H9 (cell line): ENCODE measurements around the gene PDIA6. TPM values are rescaled to one million over a fixed set of nuclear protein-coding genes. Genes with fewer than 3 reads are reported as not detected.

Experiments used
- DNase-seq: peaks from one replicate; pipeline ENCODE4 v3.0.0-alpha.2; 2017
- H2AFZ ChIP-seq: one replicate; pipeline ENCODE4 v1.6.1; 2013; ENCODE audit warnings: mild to moderate bottlenecking, low read length, control low read depth, moderate library complexity
- H2AK5ac ChIP-seq: 2 replicates; pipeline ENCODE4 v1.6.1; 2013; ENCODE audit warnings: low read length, control low read depth, mixed read lengths; ENCODE audit not compliant: insufficient read length
- H2BK120ac ChIP-seq: one replicate; pipeline ENCODE4 v1.6.1; 2013; ENCODE audit warnings: low read depth, mild to moderate bottlenecking, low read length, control low read depth, inconsistent platforms; ENCODE audit not compliant: poor library complexity, severe bottlenecking
- H2BK12ac ChIP-seq: 2 replicates; pipeline ENCODE4 v1.6.1; 2013; ENCODE audit warnings: low read length, control low read depth, mixed read lengths, low read depth; ENCODE audit not compliant: insufficient read length
- H2BK15ac ChIP-seq: 2 replicates; pipeline ENCODE4 v1.6.1; 2013; ENCODE audit warnings: low read depth, low read length, control low read depth
- H2BK20ac ChIP-seq: one replicate; pipeline ENCODE4 v1.6.1; 2013; ENCODE audit warnings: low read depth, mild to moderate bottlenecking, low read length, control low read depth, inconsistent platforms; ENCODE audit not compliant: poor library complexity, severe bottlenecking
- H2BK5ac ChIP-seq: 2 replicates; pipeline ENCODE4 v1.6.1; 2013; ENCODE audit warnings: low read length, control low read depth, mixed read lengths; ENCODE audit not compliant: insufficient read length
- H3K14ac ChIP-seq: 2 replicates; pipeline ENCODE4 v1.6.1; 2013; ENCODE audit warnings: low read length, control low read depth; ENCODE audit not compliant: insufficient read depth
- H3K18ac ChIP-seq: 2 replicates; pipeline ENCODE4 v1.6.1; 2013; ENCODE audit warnings: low read depth, mild to moderate bottlenecking, mixed read lengths, low read length, control low read depth; ENCODE audit not compliant: insufficient read length
- H3K23ac ChIP-seq: 2 replicates; pipeline ENCODE4 v1.6.1; 2013; ENCODE audit warnings: low read length, control low read depth, mixed read lengths, low read depth; ENCODE audit not compliant: insufficient read length
- H3K23me2 ChIP-seq: 2 replicates; pipeline ENCODE4 v1.6.1; 2013; ENCODE audit warnings: low read depth, mild to moderate bottlenecking, mixed read lengths, low read length, control low read depth; ENCODE audit not compliant: insufficient read length, poor library complexity, severe bottlenecking
- H3K27ac ChIP-seq: 2 replicates; pipeline ENCODE4 v1.5.1; 2013; ENCODE audit warnings: low read length, control low read depth, mixed read lengths, low read depth; ENCODE audit not compliant: insufficient read length
- H3K27me3 ChIP-seq: 2 replicates; pipeline ENCODE4 v1.6.1; 2013; ENCODE audit warnings: low read length, control low read depth, inconsistent platforms; ENCODE audit not compliant: insufficient read depth
- H3K4ac ChIP-seq: 2 replicates; pipeline ENCODE4 v1.6.1; 2013; ENCODE audit warnings: low read depth, mild to moderate bottlenecking, control low read depth, inconsistent platforms, low read length, moderate library complexity
- H3K4me1 ChIP-seq: 2 replicates; pipeline ENCODE4 v1.6.1; 2013; ENCODE audit warnings: low read length, control low read depth, inconsistent platforms; ENCODE audit not compliant: insufficient read depth
- H3K4me2 ChIP-seq: 2 replicates; pipeline ENCODE4 v1.6.1; 2013; ENCODE audit warnings: low read length, control low read depth, mixed read lengths; ENCODE audit not compliant: insufficient read length, insufficient read depth
- H3K56ac ChIP-seq: 2 replicates; pipeline ENCODE4 v1.6.1; 2013; ENCODE audit warnings: low read depth, mild to moderate bottlenecking, mixed read lengths, low read length, control low read depth; ENCODE audit not compliant: insufficient read length
- H3K79me1 ChIP-seq: 2 replicates; pipeline ENCODE4 v1.6.1; 2013; ENCODE audit warnings: low read depth, mild to moderate bottlenecking, moderate library complexity, low read length, control low read depth, inconsistent platforms; ENCODE audit not compliant: insufficient read depth, poor library complexity, severe bottlenecking
- H3K79me2 ChIP-seq: 2 replicates; pipeline ENCODE4 v1.6.1; 2013; ENCODE audit warnings: low read length, control low read depth, inconsistent platforms; ENCODE audit not compliant: insufficient read depth
- H3K9ac ChIP-seq: 2 replicates; pipeline ENCODE4 v1.6.1; 2013; ENCODE audit warnings: low read length, control low read depth, mixed read lengths; ENCODE audit not compliant: insufficient read length; ENCODE audit errors: extremely low read depth
- H3K9me3 ChIP-seq: one replicate; pipeline ENCODE4 v1.6.1; 2013; ENCODE audit warnings: low read depth, low read length, inconsistent platforms; ENCODE audit not compliant: control insufficient read depth
- H3T11ph ChIP-seq: one replicate; pipeline ENCODE4 v1.6.1; 2013; ENCODE audit warnings: mild to moderate bottlenecking, low read length, control low read depth, inconsistent platforms
- H4K20me1 ChIP-seq: one replicate; pipeline ENCODE4 v1.6.1; 2013; ENCODE audit not compliant: control insufficient read depth, insufficient read length, insufficient read depth
- H4K5ac ChIP-seq: 2 replicates; pipeline ENCODE4 v1.6.1; 2013; ENCODE audit warnings: low read depth, mild to moderate bottlenecking, mixed read lengths, low read length, control low read depth; ENCODE audit not compliant: insufficient read length
- H4K8ac ChIP-seq: replicated peaks from 2 replicates; pipeline ENCODE4 v1.6.1; 2013; ENCODE audit warnings: low read length, control low read depth, mixed read lengths, low read depth; ENCODE audit not compliant: insufficient read length
- H4K91ac ChIP-seq: 2 replicates; pipeline ENCODE4 v1.6.1; 2013; ENCODE audit warnings: low read depth, mild to moderate bottlenecking, moderate library complexity, mixed read lengths, low read length, control low read depth; ENCODE audit not compliant: insufficient read length
- H3K27ac Mint-ChIP-seq, 3 experiments: 2 replicates in 2 of 3; 3 replicates in 1 of 3; pipeline ENCODE4 v1.8.0; 2020 to 2021; ENCODE audit warnings: mixed read lengths in 3 of 3, mild to moderate bottlenecking in 1 of 3, moderate library complexity in 1 of 3
- H3K27me3 Mint-ChIP-seq: 2 replicates; pipeline ENCODE4 v1.8.0; 2021; ENCODE audit warnings: low read depth, mild to moderate bottlenecking, moderate library complexity, mixed read lengths
- H3K36me3 Mint-ChIP-seq, 3 experiments: 2 replicates in 2 of 3; 3 replicates in 1 of 3; pipeline ENCODE4 v1.8.0; 2020 to 2021; ENCODE audit warnings: low read depth in 3 of 3, mixed read lengths in 3 of 3; ENCODE audit not compliant: insufficient read depth in 1 of 3
- H3K4me1 Mint-ChIP-seq, 2 experiments: 2 replicates each; pipeline ENCODE4 v1.8.0; 2020; ENCODE audit warnings: mixed read lengths in 2 of 2
- H3K4me3 Mint-ChIP-seq, 2 experiments: 2 replicates in 1 of 2; 3 replicates in 1 of 2; pipeline ENCODE4 v1.8.0; 2020 to 2021; ENCODE audit warnings: mild to moderate bottlenecking in 2 of 2, mixed read lengths in 2 of 2, moderate library complexity in 1 of 2
- H3K9me3 Mint-ChIP-seq, 2 experiments: 2 replicates in 1 of 2; 3 replicates in 1 of 2; pipeline ENCODE4 v1.8.0; 2020; ENCODE audit warnings: mild to moderate bottlenecking in 2 of 2, mixed read lengths in 2 of 2, moderate library complexity in 1 of 2
- WGBS: extraction: QIAGEN DNeasy Blood & Tissue Kit; methylation state at CpG from one replicate; pipeline ENCODE4 v1.1.7; 2013; ENCODE audit warnings: missing lambda C conversion rate, low lambda C conversion rate, mixed read lengths; ENCODE audit not compliant: insufficient read length; ENCODE audit errors: extremely low coverage; 5-methylcytosine and 5-hydroxymethylcytosine counted together
- total RNA-seq: library from RNA; stranded (reverse); gene quantifications from 2 replicates; pipeline ENCODE4 v1.2.1, GENCODE V29; 2021
- TF ChIP-seq, protein P1 (sequence below): fragments of 200-600 bp; sonication (generic); conservative IDR thresholded peaks from 3 replicates; pipeline ENCODE4 v1.8.0; 2021; ENCODE audit warnings: antibody characterized with exemption, mild to moderate bottlenecking

PDIA6 gene
- total RNA-seq, 1 experiment from 2014 or later = 301 TPM

DNA sequence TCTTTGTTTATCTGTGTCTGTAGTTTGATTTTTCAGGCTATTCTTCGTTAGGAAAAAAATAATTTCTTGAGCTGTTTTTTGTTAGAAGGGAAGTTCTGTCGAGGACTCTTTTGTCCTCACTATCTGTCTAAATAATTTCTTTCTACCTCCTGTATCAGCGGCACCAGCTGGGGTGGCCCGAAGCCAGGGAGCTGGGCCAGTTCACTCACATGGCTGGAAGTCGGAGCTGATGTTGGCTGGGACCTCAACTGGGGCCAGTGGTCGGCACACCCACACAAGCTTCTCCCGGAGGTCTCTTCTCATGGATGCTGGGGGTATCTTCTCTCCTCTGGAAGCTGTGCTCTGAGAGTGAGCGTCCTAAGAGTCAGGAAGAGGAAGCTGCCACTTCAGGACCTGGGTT lies 8.0 kb upstream of the PDIA6 start:
- no peaks in the 10 kb centered on the region for H3K27me3 ChIP-seq
- H4K5ac ChIP-seq = no peak overlapping the region
- no peak overlapping the region for H3K27ac Mint-ChIP-seq
- no peaks in the 10 kb centered on the region for H3K4me1 ChIP-seq
- no peak overlapping the region for H3K4me3 Mint-ChIP-seq
- no peak overlapping the region for H2AFZ ChIP-seq
- H3K23me2 ChIP-seq = no peaks in the 10 kb centered on the region
- H3K9ac ChIP-seq = no peak overlapping the region
- no peak for DNase-seq
- no CpG with 5 or more reads among the region's 8 CpGs for WGBS
- no peak overlapping the region for H3T11ph ChIP-seq
- no peaks in the 10 kb centered on the region for H3K79me2 ChIP-seq
- no peak overlapping the region for H2BK5ac ChIP-seq
- no peak overlapping the region for H2BK20ac ChIP-seq
- peaks cover 2 to 7% of the 10 kb centered on the region in 2 experiments for H3K4me1 Mint-ChIP-seq
- H3K4ac ChIP-seq = no peak overlapping the region
- no peak overlapping the region for H2BK120ac ChIP-seq
- no peaks in the 10 kb centered on the region for H3K9me3 Mint-ChIP-seq
- peaks cover 6% of the 10 kb centered on the region for H3K27me3 Mint-ChIP-seq
- no peak overlapping the region for H4K91ac ChIP-seq
- no peaks in the 10 kb centered on the region for H4K20me1 ChIP-seq
- no peak overlapping the region for H3K18ac ChIP-seq
- no peak overlapping the region for H3K56ac ChIP-seq
- no peak overlapping the region for H3K27ac ChIP-seq
- H2BK12ac ChIP-seq = no peak overlapping the region
- H3K4me2 ChIP-seq = no peak overlapping the region
- no peak overlapping the region for H2BK15ac ChIP-seq
- TF ChIP-seq, protein P1, sequence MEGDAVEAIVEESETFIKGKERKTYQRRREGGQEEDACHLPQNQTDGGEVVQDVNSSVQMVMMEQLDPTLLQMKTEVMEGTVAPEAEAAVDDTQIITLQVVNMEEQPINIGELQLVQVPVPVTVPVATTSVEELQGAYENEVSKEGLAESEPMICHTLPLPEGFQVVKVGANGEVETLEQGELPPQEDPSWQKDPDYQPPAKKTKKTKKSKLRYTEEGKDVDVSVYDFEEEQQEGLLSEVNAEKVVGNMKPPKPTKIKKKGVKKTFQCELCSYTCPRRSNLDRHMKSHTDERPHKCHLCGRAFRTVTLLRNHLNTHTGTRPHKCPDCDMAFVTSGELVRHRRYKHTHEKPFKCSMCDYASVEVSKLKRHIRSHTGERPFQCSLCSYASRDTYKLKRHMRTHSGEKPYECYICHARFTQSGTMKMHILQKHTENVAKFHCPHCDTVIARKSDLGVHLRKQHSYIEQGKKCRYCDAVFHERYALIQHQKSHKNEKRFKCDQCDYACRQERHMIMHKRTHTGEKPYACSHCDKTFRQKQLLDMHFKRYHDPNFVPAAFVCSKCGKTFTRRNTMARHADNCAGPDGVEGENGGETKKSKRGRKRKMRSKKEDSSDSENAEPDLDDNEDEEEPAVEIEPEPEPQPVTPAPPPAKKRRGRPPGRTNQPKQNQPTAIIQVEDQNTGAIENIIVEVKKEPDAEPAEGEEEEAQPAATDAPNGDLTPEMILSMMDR = no peak
- no peaks in the 10 kb centered on the region for H3K9me3 ChIP-seq
- H2AK5ac ChIP-seq = no peak overlapping the region
- no peak overlapping the region for H3K14ac ChIP-seq
- no peak overlapping the region for H4K8ac ChIP-seq
- H3K36me3 Mint-ChIP-seq = no peaks in the 10 kb centered on the region
- no peaks in the 10 kb centered on the region for H3K79me1 ChIP-seq
- H3K23ac ChIP-seq = no peak overlapping the region
